GM18867 (cell line): ENCODE measurements around the gene ZSCAN1.

ENCODE experiments used
- ATAC-seq: cut with Tn5 transposase; IDR thresholded peaks from one replicate; pipeline ENCODE4 v1.9.1; 2021; ENCODE audit warnings: mild to moderate bottlenecking, moderate library complexity; ENCODE audit not compliant: unreplicated experiment

Gene ZSCAN1

DNA sequence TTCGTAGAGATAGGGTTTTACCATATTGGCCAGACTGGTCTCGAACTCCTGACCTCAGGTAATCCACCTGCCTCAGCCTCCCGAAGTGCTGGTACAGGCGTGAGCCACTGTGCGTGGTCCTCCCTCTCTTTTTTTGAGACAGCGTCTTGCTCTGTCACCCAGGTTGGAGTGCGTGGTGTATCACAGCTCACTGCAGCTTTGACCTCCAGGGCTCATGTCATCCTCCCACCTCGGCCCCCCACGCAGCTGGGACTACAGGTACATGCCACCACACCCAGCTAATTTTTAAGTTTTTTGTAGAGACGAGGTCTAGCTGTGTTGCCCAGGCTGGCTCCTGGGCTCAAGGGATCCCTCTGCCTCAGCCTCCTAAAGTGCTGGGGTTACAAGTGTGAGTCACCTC is 46.0 kb downstream of the ZSCAN1 start:
- ATAC-seq: no peak

DNA sequence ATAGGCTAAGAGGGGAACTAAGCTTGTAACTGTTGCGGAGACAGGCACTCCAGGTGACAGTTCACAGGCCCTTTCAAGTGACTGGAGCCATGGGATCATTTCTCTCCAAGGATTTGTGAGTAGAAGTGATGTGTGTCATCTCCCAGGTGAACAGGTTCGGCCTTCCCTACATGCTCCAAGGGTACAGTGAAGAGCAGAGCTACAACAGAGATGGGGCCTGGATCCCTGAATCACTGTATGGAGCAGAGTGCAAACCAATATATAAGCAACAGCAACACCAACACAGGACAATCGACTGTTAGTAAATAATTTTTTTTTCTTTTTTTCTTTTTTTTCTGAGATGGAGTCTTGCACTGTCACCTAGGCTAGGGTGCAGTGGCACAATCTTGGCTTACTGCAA is 49.2 kb downstream of the ZSCAN1 start:
- ATAC-seq: no peak

DNA sequence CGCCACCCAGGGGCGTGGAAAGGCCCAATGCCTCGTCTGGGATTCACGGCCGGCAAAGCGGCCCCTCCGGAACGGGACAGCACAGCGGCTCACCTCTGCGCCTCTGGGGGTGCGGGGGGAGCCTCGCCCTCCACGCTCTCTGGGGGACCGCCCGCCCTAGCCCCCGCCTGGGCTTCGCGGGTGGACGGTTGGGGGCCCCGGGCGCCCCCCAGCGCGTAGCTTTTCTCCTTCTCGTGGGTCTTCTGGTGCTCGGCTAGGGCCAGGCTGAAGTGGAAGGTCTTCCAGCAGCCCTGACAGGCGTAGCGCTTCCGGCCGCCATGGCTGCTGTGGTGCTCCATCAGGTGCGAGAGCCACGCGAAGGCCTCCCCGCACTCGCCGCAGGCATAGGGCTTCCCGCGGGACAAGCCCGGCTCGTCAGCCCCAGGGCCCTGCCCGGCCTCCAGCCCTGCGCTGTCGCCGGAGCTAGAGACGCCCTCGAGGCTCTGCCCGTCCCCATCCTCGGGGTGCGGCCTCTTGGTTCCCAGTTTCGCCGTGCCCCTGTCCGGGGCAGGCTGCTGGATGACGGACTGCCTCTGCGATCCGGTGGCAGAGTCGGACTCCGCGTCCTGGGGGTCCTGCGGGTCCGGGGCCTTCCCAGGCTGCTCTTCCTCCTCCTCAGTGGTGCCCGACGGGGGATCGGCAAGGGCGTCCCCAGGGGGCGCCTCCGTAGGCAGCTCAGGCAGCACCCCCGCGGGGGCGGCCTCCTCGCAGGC is 50.9 kb downstream of the ZSCAN1 start:
- ATAC-seq: no peak

DNA sequence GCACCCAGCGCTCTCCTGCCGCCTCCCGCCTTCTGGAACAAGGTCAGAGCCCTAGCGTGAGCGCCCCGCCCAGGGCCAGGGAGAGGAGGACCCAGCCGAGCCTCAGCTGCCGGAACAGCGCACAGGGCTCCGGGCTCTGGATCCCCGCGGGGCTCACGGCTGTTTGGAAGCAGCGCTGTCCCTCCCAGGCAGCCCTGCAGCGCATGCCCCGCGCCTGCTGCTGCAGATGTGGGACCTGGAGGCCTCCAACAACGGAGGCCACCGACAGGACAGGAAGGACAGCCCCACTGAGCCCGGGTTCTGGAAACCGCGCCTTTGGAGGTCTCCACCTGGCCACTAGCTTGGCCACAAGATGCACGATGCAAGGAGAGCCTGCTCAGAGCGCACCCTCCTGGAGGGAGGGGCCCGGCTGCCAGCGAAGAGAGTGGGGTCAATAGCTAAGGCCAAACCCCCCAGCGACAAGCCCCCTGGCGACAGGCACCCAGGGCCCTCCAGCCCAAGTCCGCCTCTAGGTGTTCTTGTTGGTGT is 51.6 kb downstream of the ZSCAN1 start:
- ATAC-seq: no peak

DNA sequence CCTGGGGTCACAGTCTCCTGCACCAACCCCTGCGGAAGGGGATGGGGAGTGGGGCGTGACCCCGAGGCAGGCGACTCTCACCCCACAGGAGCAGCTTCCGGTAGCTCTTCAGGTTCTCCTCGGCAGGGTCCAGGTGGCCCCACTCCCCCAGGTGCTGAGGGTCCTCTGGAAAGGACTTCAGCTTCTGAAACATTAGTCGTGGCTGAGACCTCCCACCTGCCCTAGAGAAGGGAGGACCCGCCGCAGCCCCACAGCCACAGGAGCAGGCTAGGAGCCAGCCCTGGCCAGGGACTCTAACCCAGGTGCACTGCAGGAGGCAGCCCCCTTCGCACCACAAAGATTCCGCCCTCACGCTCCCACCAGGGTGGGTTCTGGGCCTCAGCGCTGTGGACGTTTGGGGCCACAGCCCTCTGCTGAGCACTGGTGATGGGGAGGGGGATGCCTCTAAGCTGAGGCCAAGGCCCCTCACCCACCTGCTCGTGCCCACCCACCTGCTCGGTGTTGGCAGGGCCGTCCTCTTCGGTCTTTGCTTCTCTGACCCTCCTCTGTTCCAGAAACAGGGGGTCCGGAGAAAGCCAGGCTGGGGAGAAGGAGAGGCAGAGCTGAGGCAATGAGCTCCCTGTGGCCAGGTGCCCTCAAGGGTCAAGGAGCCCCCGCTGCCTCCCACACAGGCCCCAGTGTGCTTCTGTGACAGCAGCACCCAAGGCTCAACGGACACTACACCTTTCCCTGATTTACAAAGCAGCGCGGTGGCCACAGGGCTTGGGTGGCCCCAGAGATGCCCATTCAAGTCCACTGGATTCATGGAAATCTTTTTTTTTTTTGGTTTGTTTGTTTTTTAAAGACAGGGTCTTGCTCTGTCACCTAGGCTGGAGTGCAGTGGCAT is 53.2 kb downstream of the ZSCAN1 start:
- ATAC-seq: no peak

DNA sequence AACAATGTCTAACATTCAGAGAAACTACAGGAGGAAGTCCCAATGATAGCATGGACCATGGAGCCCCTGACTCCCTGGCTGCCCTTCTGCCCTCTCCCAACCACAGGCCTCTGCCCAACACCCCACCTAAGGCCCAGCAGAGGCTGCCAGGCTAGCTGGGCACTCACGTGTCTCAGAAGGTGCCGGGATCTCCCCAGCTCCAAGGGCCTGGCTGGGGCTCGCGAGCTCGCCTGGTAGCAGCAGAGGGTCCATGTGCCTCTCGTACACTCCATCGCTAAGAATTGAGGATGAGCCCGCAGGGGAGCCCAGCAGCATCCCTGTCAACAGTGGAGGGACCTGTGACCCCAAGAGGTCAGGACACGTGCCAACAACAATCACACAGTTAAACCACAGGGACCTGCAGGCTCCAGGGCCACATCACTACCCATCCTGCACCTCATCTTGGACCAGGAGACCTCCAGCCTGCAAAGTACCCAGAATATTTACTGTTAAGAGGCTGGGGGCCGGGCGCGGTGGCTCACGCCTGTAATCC is 54.8 kb downstream of the ZSCAN1 start:
- ATAC-seq: no peak

DNA sequence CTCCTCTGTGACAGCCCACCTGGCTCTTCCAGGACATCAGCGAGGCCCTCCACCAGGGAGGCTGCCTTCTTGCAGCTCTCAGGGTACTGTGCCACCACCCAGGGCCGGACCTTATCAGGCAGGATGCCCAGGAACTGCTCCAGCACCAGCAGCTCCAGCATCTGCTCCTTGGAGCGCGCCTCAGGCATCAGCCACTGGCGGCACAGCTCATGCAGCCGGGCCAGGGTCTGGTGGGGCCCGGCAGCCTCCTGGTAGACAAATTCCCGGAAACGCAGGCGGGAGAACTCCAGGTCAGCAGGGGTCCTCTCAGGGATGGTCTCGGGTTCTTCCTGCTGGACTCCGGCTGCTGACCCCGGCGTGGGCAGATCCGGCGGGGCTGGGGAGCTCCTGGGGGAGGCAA is 56.0 kb downstream of the ZSCAN1 start:
- no peak for ATAC-seq

DNA sequence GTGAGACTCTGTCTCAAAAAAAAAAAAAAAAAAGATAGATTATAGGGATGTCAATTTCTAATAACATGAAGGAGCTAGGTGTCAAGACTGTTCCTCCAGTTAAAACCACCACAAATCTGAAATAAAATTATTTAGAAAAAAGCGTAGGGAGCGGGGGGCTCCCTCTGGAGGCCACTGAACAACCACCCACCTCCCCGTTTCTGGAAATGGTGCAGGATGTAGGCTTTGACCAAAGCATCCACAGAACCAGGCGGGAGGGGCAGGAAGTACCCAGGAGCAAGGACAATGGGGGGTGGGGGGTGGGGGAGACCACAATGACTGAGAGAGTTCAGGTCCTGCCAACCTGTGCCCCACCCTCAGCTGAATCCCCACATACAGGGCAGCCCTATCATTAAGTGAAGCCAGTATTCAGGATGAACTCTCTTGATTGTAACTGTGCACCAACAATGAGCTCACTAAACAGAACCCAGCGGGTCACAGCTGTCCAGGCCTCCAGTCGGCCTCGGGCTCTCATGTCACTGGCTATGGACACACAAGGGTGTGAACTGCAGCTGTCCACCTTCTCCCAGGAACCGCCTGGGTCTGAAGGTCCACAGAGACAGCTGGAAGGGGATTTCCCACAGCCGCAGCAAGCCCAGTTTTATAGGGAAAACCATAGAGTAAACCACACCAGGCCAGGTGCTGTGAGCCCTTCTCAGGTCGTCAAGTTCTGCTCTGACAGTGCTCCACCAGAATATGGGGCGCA is 57.6 kb downstream of the ZSCAN1 start:
- no peak for ATAC-seq

DNA sequence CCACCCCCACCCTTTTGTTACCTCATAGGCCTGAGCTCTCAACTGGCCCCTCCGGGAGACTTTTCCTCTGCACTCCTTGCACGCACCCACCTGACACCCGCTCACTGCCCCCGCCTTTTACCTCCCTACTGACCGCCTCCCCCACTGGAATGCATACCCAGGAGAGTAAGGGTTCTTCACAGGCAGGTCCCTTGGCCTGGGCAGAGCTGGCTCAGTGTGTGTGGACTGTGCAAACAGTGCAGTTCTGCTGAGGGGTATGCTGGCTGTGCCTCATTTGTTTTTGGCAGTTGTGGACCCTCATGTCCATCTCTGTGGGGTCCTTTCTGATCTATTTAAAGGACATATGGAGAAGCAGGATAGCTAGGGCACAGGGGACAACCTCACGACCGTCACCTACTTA is 59.2 kb downstream of the ZSCAN1 start:
- ATAC-seq: no peak

DNA sequence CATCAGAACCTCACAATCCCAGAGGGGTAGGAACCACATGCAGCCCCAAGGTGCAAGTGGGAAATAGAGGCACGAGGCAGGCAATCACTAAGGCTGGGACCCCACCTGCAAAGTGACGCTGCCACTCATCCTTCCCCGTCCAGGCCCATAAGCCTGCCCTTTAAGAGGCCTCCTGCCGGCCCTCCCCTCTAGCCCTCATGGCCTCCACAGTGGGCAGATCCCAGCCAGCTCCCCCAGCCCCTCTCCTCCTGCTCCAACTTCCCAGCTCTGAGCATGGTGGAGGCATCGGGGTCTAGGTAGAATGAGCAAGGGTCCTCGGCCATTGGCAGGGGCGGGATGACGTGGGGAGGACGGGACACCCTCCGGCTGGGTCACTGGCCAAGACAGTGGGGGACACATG is 61.5 kb downstream of the ZSCAN1 start:
- no peak for ATAC-seq

DNA sequence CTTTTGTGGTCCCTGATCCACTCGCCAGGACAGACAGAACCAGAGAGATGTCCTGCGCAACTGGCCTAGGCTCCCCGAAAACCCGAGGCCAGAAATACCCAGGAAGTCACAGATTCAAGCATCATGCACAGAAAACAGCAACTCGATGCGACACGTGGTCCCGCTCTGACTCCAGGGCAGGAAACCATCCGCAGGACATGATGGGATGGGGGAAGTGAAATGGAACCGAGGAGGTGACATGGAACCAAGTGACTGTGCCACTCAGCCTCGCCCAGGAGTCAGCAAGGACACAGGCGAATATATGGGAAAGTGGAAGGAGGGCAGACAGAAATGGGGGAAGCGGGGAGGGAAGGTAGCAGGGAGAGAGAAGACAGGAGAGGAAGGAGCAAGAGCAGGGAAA is 63.1 kb downstream of the ZSCAN1 start:
- ATAC-seq: no peak

DNA sequence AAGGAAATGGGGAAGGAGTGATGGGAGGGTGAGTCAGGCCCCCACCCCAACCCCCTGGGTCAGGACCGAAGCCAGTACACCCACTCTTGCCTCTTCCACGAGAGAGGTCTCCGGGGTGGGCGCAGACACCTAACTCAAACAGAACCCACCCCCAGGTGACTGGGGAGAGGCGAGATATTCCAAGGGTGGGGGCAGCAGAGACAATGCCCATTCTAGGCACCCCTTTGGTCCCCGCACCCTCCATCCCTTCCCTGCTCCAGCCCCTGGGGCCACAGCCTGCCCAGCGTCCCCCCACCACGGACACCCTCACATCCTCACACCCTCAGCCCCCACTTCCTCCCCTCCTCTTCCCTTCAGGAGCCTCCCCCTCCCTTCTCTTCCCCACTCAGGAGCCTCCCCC is 63.5 kb downstream of the ZSCAN1 start:
- ATAC-seq: no peak

DNA sequence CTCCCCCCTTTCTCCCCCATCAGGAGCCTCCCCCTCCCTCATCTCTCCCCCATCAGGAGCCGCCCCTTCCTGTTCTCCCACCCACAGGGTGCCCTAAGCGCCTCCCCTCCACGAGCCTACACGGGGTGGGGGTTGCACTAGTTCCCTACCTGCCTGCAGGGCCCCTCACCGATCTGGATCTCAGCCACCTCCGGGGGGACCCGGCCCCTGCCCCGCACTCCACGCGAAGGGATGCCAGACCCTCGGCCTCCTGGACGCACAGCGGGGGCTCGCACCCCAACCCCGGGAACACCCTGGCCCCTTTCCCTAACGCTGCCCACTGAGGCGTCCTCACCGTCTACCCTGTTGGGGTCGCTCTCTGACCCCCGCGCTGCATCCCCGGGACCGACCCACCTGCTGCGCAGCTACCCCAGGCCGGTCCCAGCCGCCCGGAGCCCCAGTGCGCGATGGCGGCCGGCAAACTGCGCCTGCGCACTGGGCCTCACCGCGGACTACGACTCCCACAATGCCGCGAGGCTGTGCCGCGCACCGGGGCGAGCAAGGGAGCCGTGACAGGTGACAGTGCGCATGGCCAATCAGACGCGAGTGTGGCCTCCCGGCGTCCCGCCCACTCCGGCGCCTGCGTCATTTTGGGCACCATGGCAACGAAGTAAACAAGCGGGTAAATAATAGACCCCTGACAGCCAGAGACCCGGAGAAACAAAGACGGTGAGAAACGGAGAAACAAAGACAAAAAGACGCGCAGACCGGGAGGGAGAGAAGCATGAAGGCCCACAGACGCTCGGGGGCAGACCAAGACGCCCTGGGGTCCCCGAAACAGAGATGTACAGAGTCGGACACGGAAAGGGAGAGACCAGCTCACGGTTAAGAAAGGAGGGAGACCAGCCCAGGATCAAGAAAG is 64.2 kb downstream of the ZSCAN1 start, which contains the start of gene ZSCAN18:
TSS of gene ZSCAN18 (minus strand) at position 451 of the 901 bp plus-strand sequence. CDS start 7,964 bp downstream, outside the sequence.
- ATAC-seq: no peak

DNA sequence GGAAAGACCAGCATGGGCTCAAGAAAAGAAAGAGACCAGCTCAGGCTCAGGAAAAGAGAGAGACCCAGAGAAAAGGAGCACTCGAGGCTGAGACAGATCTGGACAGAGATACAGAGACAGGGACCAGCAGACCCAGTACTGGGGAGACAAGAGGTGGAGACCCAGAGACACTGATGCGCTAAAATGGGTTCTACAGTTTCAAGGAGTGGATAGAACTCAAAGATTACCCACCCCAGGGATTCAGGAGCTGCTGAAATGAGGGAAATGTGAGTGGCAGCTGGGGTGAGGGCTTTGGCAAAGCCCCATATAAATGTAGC is 64.8 kb downstream of the ZSCAN1 start:
- no peak for ATAC-seq
